H9 (cell line): ENCODE measurements around the gene LIF. TPM values are rescaled to one million over a fixed set of nuclear protein-coding genes. Genes with fewer than 3 reads are reported as not detected.

Source experiments
- DNase-seq: peaks from one replicate; pipeline ENCODE4 v3.0.0-alpha.2; 2017
- H2AFZ ChIP-seq: one replicate; pipeline ENCODE4 v1.6.1; 2013; ENCODE audit warnings: mild to moderate bottlenecking, low read length, control low read depth, moderate library complexity
- H2AK5ac ChIP-seq: 2 replicates; pipeline ENCODE4 v1.6.1; 2013; ENCODE audit warnings: low read length, control low read depth, mixed read lengths; ENCODE audit not compliant: insufficient read length
- H2BK120ac ChIP-seq: one replicate; pipeline ENCODE4 v1.6.1; 2013; ENCODE audit warnings: low read depth, mild to moderate bottlenecking, low read length, control low read depth, inconsistent platforms; ENCODE audit not compliant: poor library complexity, severe bottlenecking
- H2BK12ac ChIP-seq: 2 replicates; pipeline ENCODE4 v1.6.1; 2013; ENCODE audit warnings: low read length, control low read depth, mixed read lengths, low read depth; ENCODE audit not compliant: insufficient read length
- H2BK15ac ChIP-seq: 2 replicates; pipeline ENCODE4 v1.6.1; 2013; ENCODE audit warnings: low read depth, low read length, control low read depth
- H2BK20ac ChIP-seq: one replicate; pipeline ENCODE4 v1.6.1; 2013; ENCODE audit warnings: low read depth, mild to moderate bottlenecking, low read length, control low read depth, inconsistent platforms; ENCODE audit not compliant: poor library complexity, severe bottlenecking
- H2BK5ac ChIP-seq: 2 replicates; pipeline ENCODE4 v1.6.1; 2013; ENCODE audit warnings: low read length, control low read depth, mixed read lengths; ENCODE audit not compliant: insufficient read length
- H3K14ac ChIP-seq: 2 replicates; pipeline ENCODE4 v1.6.1; 2013; ENCODE audit warnings: low read length, control low read depth; ENCODE audit not compliant: insufficient read depth
- H3K18ac ChIP-seq: 2 replicates; pipeline ENCODE4 v1.6.1; 2013; ENCODE audit warnings: low read depth, mild to moderate bottlenecking, mixed read lengths, low read length, control low read depth; ENCODE audit not compliant: insufficient read length
- H3K23ac ChIP-seq: 2 replicates; pipeline ENCODE4 v1.6.1; 2013; ENCODE audit warnings: low read length, control low read depth, mixed read lengths, low read depth; ENCODE audit not compliant: insufficient read length
- H3K23me2 ChIP-seq: 2 replicates; pipeline ENCODE4 v1.6.1; 2013; ENCODE audit warnings: low read depth, mild to moderate bottlenecking, mixed read lengths, low read length, control low read depth; ENCODE audit not compliant: insufficient read length, poor library complexity, severe bottlenecking
- H3K27ac ChIP-seq: 2 replicates; pipeline ENCODE4 v1.5.1; 2013; ENCODE audit warnings: low read length, control low read depth, mixed read lengths, low read depth; ENCODE audit not compliant: insufficient read length
- H3K27me3 ChIP-seq: 2 replicates; pipeline ENCODE4 v1.6.1; 2013; ENCODE audit warnings: low read length, control low read depth, inconsistent platforms; ENCODE audit not compliant: insufficient read depth
- H3K4ac ChIP-seq: 2 replicates; pipeline ENCODE4 v1.6.1; 2013; ENCODE audit warnings: low read depth, mild to moderate bottlenecking, control low read depth, inconsistent platforms, low read length, moderate library complexity
- H3K4me1 ChIP-seq: 2 replicates; pipeline ENCODE4 v1.6.1; 2013; ENCODE audit warnings: low read length, control low read depth, inconsistent platforms; ENCODE audit not compliant: insufficient read depth
- H3K4me2 ChIP-seq: 2 replicates; pipeline ENCODE4 v1.6.1; 2013; ENCODE audit warnings: low read length, control low read depth, mixed read lengths; ENCODE audit not compliant: insufficient read length, insufficient read depth
- H3K56ac ChIP-seq: 2 replicates; pipeline ENCODE4 v1.6.1; 2013; ENCODE audit warnings: low read depth, mild to moderate bottlenecking, mixed read lengths, low read length, control low read depth; ENCODE audit not compliant: insufficient read length
- H3K79me1 ChIP-seq: 2 replicates; pipeline ENCODE4 v1.6.1; 2013; ENCODE audit warnings: low read depth, mild to moderate bottlenecking, moderate library complexity, low read length, control low read depth, inconsistent platforms; ENCODE audit not compliant: insufficient read depth, poor library complexity, severe bottlenecking
- H3K79me2 ChIP-seq: 2 replicates; pipeline ENCODE4 v1.6.1; 2013; ENCODE audit warnings: low read length, control low read depth, inconsistent platforms; ENCODE audit not compliant: insufficient read depth
- H3K9ac ChIP-seq: 2 replicates; pipeline ENCODE4 v1.6.1; 2013; ENCODE audit warnings: low read length, control low read depth, mixed read lengths; ENCODE audit not compliant: insufficient read length; ENCODE audit errors: extremely low read depth
- H3K9me3 ChIP-seq: one replicate; pipeline ENCODE4 v1.6.1; 2013; ENCODE audit warnings: low read depth, low read length, inconsistent platforms; ENCODE audit not compliant: control insufficient read depth
- H3T11ph ChIP-seq: one replicate; pipeline ENCODE4 v1.6.1; 2013; ENCODE audit warnings: mild to moderate bottlenecking, low read length, control low read depth, inconsistent platforms
- H4K20me1 ChIP-seq: one replicate; pipeline ENCODE4 v1.6.1; 2013; ENCODE audit not compliant: control insufficient read depth, insufficient read length, insufficient read depth
- H4K5ac ChIP-seq: 2 replicates; pipeline ENCODE4 v1.6.1; 2013; ENCODE audit warnings: low read depth, mild to moderate bottlenecking, mixed read lengths, low read length, control low read depth; ENCODE audit not compliant: insufficient read length
- H4K8ac ChIP-seq: replicated peaks from 2 replicates; pipeline ENCODE4 v1.6.1; 2013; ENCODE audit warnings: low read length, control low read depth, mixed read lengths, low read depth; ENCODE audit not compliant: insufficient read length
- H4K91ac ChIP-seq: 2 replicates; pipeline ENCODE4 v1.6.1; 2013; ENCODE audit warnings: low read depth, mild to moderate bottlenecking, moderate library complexity, mixed read lengths, low read length, control low read depth; ENCODE audit not compliant: insufficient read length
- H3K27ac Mint-ChIP-seq, 3 experiments: 2 replicates in 2 of 3; 3 replicates in 1 of 3; pipeline ENCODE4 v1.8.0; 2020 to 2021; ENCODE audit warnings: mixed read lengths in 3 of 3, mild to moderate bottlenecking in 1 of 3, moderate library complexity in 1 of 3
- H3K27me3 Mint-ChIP-seq: 2 replicates; pipeline ENCODE4 v1.8.0; 2021; ENCODE audit warnings: low read depth, mild to moderate bottlenecking, moderate library complexity, mixed read lengths
- H3K36me3 Mint-ChIP-seq, 3 experiments: 2 replicates in 2 of 3; 3 replicates in 1 of 3; pipeline ENCODE4 v1.8.0; 2020 to 2021; ENCODE audit warnings: low read depth in 3 of 3, mixed read lengths in 3 of 3; ENCODE audit not compliant: insufficient read depth in 1 of 3
- H3K4me1 Mint-ChIP-seq, 2 experiments: 2 replicates each; pipeline ENCODE4 v1.8.0; 2020; ENCODE audit warnings: mixed read lengths in 2 of 2
- H3K4me3 Mint-ChIP-seq, 2 experiments: 2 replicates in 1 of 2; 3 replicates in 1 of 2; pipeline ENCODE4 v1.8.0; 2020 to 2021; ENCODE audit warnings: mild to moderate bottlenecking in 2 of 2, mixed read lengths in 2 of 2, moderate library complexity in 1 of 2
- H3K9me3 Mint-ChIP-seq, 2 experiments: 2 replicates in 1 of 2; 3 replicates in 1 of 2; pipeline ENCODE4 v1.8.0; 2020; ENCODE audit warnings: mild to moderate bottlenecking in 2 of 2, mixed read lengths in 2 of 2, moderate library complexity in 1 of 2
- WGBS: extraction: QIAGEN DNeasy Blood & Tissue Kit; methylation state at CpG from one replicate; pipeline ENCODE4 v1.1.7; 2013; ENCODE audit warnings: missing lambda C conversion rate, low lambda C conversion rate, mixed read lengths; ENCODE audit not compliant: insufficient read length; ENCODE audit errors: extremely low coverage; 5-methylcytosine and 5-hydroxymethylcytosine counted together
- total RNA-seq: library from RNA; stranded (reverse); gene quantifications from 2 replicates; pipeline ENCODE4 v1.2.1, GENCODE V29; 2021
- TF ChIP-seq, protein P1 (sequence below): fragments of 200-600 bp; sonication (generic); conservative IDR thresholded peaks from 3 replicates; pipeline ENCODE4 v1.8.0; 2021; ENCODE audit warnings: antibody characterized with exemption, mild to moderate bottlenecking

The LIF gene
- total RNA-seq, 1 experiment from 2014 or later: 6.1 TPM

DNA sequence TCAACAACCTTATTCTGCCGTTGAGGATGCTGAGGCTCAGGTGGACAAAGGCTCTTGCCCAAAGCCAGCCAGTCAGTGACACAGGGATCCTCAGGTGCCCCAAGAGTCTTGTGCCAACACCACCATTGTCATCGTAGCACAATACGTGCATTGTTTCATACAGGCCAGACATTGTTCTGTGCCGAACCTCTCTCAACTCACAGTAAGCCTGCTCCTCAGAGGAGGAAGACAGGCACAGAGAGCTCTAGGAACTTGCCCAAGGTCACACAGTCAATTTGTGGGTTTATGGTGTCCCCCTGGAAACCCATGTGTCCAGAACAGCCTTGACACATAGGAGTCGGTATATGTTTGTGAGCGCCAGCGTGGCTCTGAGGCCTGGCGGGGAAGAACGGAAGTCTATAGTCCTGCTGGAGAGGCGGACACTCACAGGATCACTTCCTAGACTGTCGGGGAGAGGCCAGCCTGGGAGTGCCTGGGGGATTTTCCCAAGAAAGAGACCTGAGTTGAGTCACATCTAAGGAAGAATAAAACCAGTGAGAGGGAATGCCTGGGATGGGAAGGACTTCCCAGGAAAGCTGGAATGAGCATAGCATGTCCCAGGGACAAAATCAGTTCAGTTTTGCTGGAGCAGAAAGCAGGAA lies 20.2 kb downstream of the LIF start:
- no peaks in the 10 kb centered on the region for H3K79me1 ChIP-seq
- H3K9ac ChIP-seq: no peak overlapping the region
- no CpG with 5 or more reads among the region's 11 CpGs for WGBS
- H2AK5ac ChIP-seq: no peak overlapping the region
- no peak overlapping the region for H3K27ac ChIP-seq
- H4K8ac ChIP-seq: no peak overlapping the region
- H3K23ac ChIP-seq: no peak overlapping the region
- TF ChIP-seq, protein P1, sequence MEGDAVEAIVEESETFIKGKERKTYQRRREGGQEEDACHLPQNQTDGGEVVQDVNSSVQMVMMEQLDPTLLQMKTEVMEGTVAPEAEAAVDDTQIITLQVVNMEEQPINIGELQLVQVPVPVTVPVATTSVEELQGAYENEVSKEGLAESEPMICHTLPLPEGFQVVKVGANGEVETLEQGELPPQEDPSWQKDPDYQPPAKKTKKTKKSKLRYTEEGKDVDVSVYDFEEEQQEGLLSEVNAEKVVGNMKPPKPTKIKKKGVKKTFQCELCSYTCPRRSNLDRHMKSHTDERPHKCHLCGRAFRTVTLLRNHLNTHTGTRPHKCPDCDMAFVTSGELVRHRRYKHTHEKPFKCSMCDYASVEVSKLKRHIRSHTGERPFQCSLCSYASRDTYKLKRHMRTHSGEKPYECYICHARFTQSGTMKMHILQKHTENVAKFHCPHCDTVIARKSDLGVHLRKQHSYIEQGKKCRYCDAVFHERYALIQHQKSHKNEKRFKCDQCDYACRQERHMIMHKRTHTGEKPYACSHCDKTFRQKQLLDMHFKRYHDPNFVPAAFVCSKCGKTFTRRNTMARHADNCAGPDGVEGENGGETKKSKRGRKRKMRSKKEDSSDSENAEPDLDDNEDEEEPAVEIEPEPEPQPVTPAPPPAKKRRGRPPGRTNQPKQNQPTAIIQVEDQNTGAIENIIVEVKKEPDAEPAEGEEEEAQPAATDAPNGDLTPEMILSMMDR: no peak
- no peak overlapping the region for H2BK20ac ChIP-seq
- H3K4me2 ChIP-seq: no peak overlapping the region
- no peaks in the 10 kb centered on the region for H4K20me1 ChIP-seq
- no peak overlapping the region for H3K56ac ChIP-seq
- no peak overlapping the region for H3K18ac ChIP-seq
- H3K4me1 ChIP-seq: peaks cover 2% of the 10 kb centered on the region; the same call in 1 of the 2 replicates
- Mint-ChIP-seq H3K27me3 (peaks cover 3% of the 10 kb centered on the region; the same call in 1 of the 2 replicates), H3K4me1 (peaks cover 12 to 15% of the 10 kb centered on the region in 2 experiments), H3K36me3 (no peaks in the 10 kb centered on the region), H3K4me3 (no peak overlapping the region), H3K27ac (no peak overlapping the region), H3K9me3 (no peaks in the 10 kb centered on the region)
- H3K14ac ChIP-seq: no peak overlapping the region
- no peak overlapping the region for H2BK120ac ChIP-seq
- no peak overlapping the region for H2BK5ac ChIP-seq
- H3K79me2 ChIP-seq: no peaks in the 10 kb centered on the region
- no peak overlapping the region for H4K91ac ChIP-seq
- H3K9me3 ChIP-seq: no peaks in the 10 kb centered on the region
- H3K4ac ChIP-seq: no peak overlapping the region
- H3K27me3 ChIP-seq: no peaks in the 10 kb centered on the region
- H4K5ac ChIP-seq: no peak overlapping the region
- H2BK12ac ChIP-seq: no peak overlapping the region
- no peak overlapping the region for H2BK15ac ChIP-seq
- no peaks in the 10 kb centered on the region for H3K23me2 ChIP-seq
- no peak for DNase-seq
- no peak overlapping the region for H2AFZ ChIP-seq
- no peak overlapping the region for H3T11ph ChIP-seq
